WTC11 (cell line): ENCODE data around the gene SP3. TPM values are rescaled to one million over a fixed set of nuclear protein-coding genes. Genes with fewer than 3 reads are reported as not detected.
A peak's percentile ranks its signal among the peaks of the same experiment; 100 is the strongest.

Source experiments
- ATAC-seq: fragments of 200-7000 bp; cut with Tn5 transposase; 2 replicates; pipeline ENCODE4 v1.10.0; 2021; ENCODE audit warnings: mild to moderate bottlenecking, moderate library complexity
- CTCF ChIA-PET: fragments of 300-600 bp; sonication (Branson Sonifier 250); formaldehyde crosslinking; loops from one replicate; lab custom pipeline; 2021; ENCODE audit warnings: antibody characterized with exemption; lab: Charles Lee
- POLR2A ChIA-PET: fragments of 350-600 bp; sonication (Branson Sonifier 250); formaldehyde crosslinking; loops from one replicate; lab custom pipeline; 2021; ENCODE audit warnings: antibody characterized with exemption; lab: Charles Lee
- DNase-seq: peaks from one replicate; pipeline ENCODE4 v3.0.0; 2021; ENCODE audit warnings: low spot score
- H3K27ac Mint-ChIP-seq: 2 replicates; pipeline ENCODE4 v1.8.0; 2021; ENCODE audit warnings: mixed read lengths
- H3K27me3 Mint-ChIP-seq: 2 replicates; pipeline ENCODE4 v1.8.0; 2021; ENCODE audit warnings: low read depth, mild to moderate bottlenecking, moderate library complexity, mixed read lengths
- H3K36me3 Mint-ChIP-seq: 2 replicates; pipeline ENCODE4 v1.8.0; 2021; ENCODE audit warnings: mixed read lengths
- H3K4me1 Mint-ChIP-seq: 2 replicates; pipeline ENCODE4 v1.8.0; 2022; ENCODE audit warnings: mixed read lengths
- H3K4me3 Mint-ChIP-seq: 2 replicates; pipeline ENCODE4 v1.8.0; 2021; ENCODE audit warnings: mild to moderate bottlenecking, moderate library complexity, mixed read lengths
- H3K9me3 Mint-ChIP-seq: 2 replicates; pipeline ENCODE4 v1.8.0; 2021; ENCODE audit warnings: mixed read lengths
- ATF1 ChIP-seq: sonication (generic); formaldehyde crosslinking; IDR thresholded peaks from 2 replicates; pipeline ENCODE4 v1.8.1; 2023; ENCODE audit warnings: mild to moderate bottlenecking, moderate library complexity, missing genetic modification reagents
- ATF3 ChIP-seq: sonication (generic); formaldehyde crosslinking; conservative IDR thresholded peaks from 2 replicates; pipeline ENCODE4 v1.8.1; 2022; ENCODE audit warnings: mild to moderate bottlenecking, missing genetic modification reagents
- ATF6 ChIP-seq: sonication (generic); formaldehyde crosslinking; IDR thresholded peaks from 2 replicates; pipeline ENCODE4 v1.8.1; 2023; ENCODE audit warnings: mild to moderate bottlenecking, missing genetic modification reagents
- E2F1 ChIP-seq: sonication (generic); formaldehyde crosslinking; IDR thresholded peaks from 2 replicates; pipeline ENCODE4 v1.8.0; 2022; ENCODE audit warnings: mild to moderate bottlenecking, missing genetic modification reagents
- FOXK1 ChIP-seq: sonication (generic); formaldehyde crosslinking; IDR thresholded peaks from 2 replicates; pipeline ENCODE4 v1.8.0; 2022; ENCODE audit warnings: mild to moderate bottlenecking, moderate library complexity, missing genetic modification reagents
- HMGXB4 ChIP-seq: sonication (generic); formaldehyde crosslinking; IDR thresholded peaks from 2 replicates; pipeline ENCODE4 v1.8.1; 2023; ENCODE audit warnings: mild to moderate bottlenecking, moderate library complexity, missing genetic modification reagents
- IRF1 ChIP-seq: sonication (generic); formaldehyde crosslinking; IDR thresholded peaks from 2 replicates; pipeline ENCODE4 v1.8.0; 2023; ENCODE audit warnings: missing genetic modification reagents
- JUN ChIP-seq: sonication (generic); formaldehyde crosslinking; IDR thresholded peaks from 2 replicates; pipeline ENCODE4 v1.8.0; 2023; ENCODE audit warnings: mild to moderate bottlenecking, missing genetic modification reagents
- MYBL2 ChIP-seq: sonication (generic); formaldehyde crosslinking; IDR thresholded peaks from 2 replicates; pipeline ENCODE4 v1.8.1; 2023; ENCODE audit warnings: mild to moderate bottlenecking, moderate library complexity, missing genetic modification reagents
- NR1H2 ChIP-seq: sonication (generic); formaldehyde crosslinking; IDR thresholded peaks from 2 replicates; pipeline ENCODE4 v1.9.0; 2021; ENCODE audit warnings: mild to moderate bottlenecking, moderate library complexity, missing genetic modification reagents
- PRDM15 ChIP-seq: sonication (generic); formaldehyde crosslinking; IDR thresholded peaks from 2 replicates; pipeline ENCODE4 v1.8.0; 2022; ENCODE audit warnings: missing genetic modification reagents
- RELA ChIP-seq: sonication (generic); formaldehyde crosslinking; IDR thresholded peaks from 2 replicates; pipeline ENCODE4 v1.8.1; 2022; ENCODE audit warnings: missing genetic modification reagents, mild to moderate bottlenecking, borderline replicate concordance
- SMAD3 ChIP-seq: sonication (generic); formaldehyde crosslinking; IDR thresholded peaks from 2 replicates; pipeline ENCODE4 v1.8.0; 2022; ENCODE audit warnings: missing genetic modification reagents, mild to moderate bottlenecking, borderline replicate concordance
- SOX15 ChIP-seq: fragments of 250-450 bp; sonication (Bioruptor Pico); IDR thresholded peaks from 2 replicates; pipeline ENCODE4 v1.9.0; 2021; ENCODE audit warnings: mild to moderate bottlenecking
- USF1 ChIP-seq: sonication (generic); formaldehyde crosslinking; IDR thresholded peaks from 2 replicates; pipeline ENCODE4 v1.8.0; 2022; ENCODE audit warnings: mild to moderate bottlenecking, missing genetic modification reagents
- ZNF232 ChIP-seq: sonication (generic); formaldehyde crosslinking; IDR thresholded peaks from 2 replicates; pipeline ENCODE4 v1.8.0; 2022; ENCODE audit warnings: mild to moderate bottlenecking, missing genetic modification reagents
- ZNF396 ChIP-seq: fragments of 250-450 bp; sonication (Bioruptor Pico); IDR thresholded peaks from 2 replicates; pipeline ENCODE4 v1.8.0; 2021; ENCODE audit warnings: mild to moderate bottlenecking, moderate library complexity, borderline replicate concordance
- ZNF423 ChIP-seq: fragments of 250-450 bp; sonication (Bioruptor Pico); IDR thresholded peaks from 2 replicates; pipeline ENCODE4 v2.1.2; 2022; ENCODE audit warnings: mild to moderate bottlenecking, moderate library complexity
- total RNA-seq: library from RNA; stranded (reverse); gene quantifications from 3 replicates; pipeline ENCODE4 v1.2.3, GENCODE V29; 2021

The SP3 gene
- total RNA-seq, 1 experiment from 2014 or later, result 88.5 TPM

- TF ChIP-seq USF1 (CRISPR knock-in tag) (no peak), NR1H2 (no peak), E2F1 (CRISPR knock-in tag) (no peak), ZNF232 (CRISPR knock-in tag) (no peak), SMAD3 (no peak), IRF1 (CRISPR knock-in tag) (no peak), ZNF396 (CRISPR knock-in tag) (no peak), JUN (CRISPR knock-in tag) (no peak)
These were observed 6.9 kb downstream of the SP3 start (continued) for GRCh38 chr2:173958198-173958846.

GRCh38 chr2:173957517-173957916 lies 7.7 kb downstream of the SP3 start:
- Mint-ChIP-seq H3K4me3 (no peak overlapping the region), H3K36me3 (peaks cover 59% of the 10 kb centered on the region), H3K27me3 (no peaks in the 10 kb centered on the region), H3K27ac (0 out of 2 replicates have a peak overlapping the region, but pooled peaks have one; percentile 50), H3K9me3 (peaks cover 6% of the 10 kb centered on the region), H3K4me1 (peaks cover 33% of the 10 kb centered on the region)
- no peak for ATAC-seq
- no peak for DNase-seq
- ChIA-PET CTCF (no interaction called here), POLR2A (no interaction called here)
- TF ChIP-seq RELA (CRISPR knock-in tag) (no peak), ATF1 (no peak), ZNF232 (CRISPR knock-in tag) (no peak), SOX15 (CRISPR knock-in tag) (no peak), ATF3 (CRISPR knock-in tag) (no peak), ATF6 (CRISPR knock-in tag) (no peak), FOXK1 (no peak)

GRCh38 chr2:173956454-173956853 lies 8.7 kb downstream of the SP3 start:
- Mint-ChIP-seq H3K4me1 (peaks cover 30% of the 10 kb centered on the region), H3K36me3 (peaks cover 57% of the 10 kb centered on the region), H3K9me3 (peaks cover 7% of the 10 kb centered on the region), H3K4me3 (no peak overlapping the region), H3K27ac (no peak overlapping the region), H3K27me3 (no peaks in the 10 kb centered on the region)
- ATAC-seq, result no peak
- POLR2A ChIA-PET, result no interaction called here
- no peak for DNase-seq
- CTCF ChIA-PET, result no interaction called here
- no peak for TF ChIP-seq MYBL2
- no peak for TF ChIP-seq ZNF423 (CRISPR knock-in tag)
- TF ChIP-seq PRDM15, result no peak
- no peak for TF ChIP-seq HMGXB4 (CRISPR knock-in tag)
